K562 (cell line): ENCODE results near the gene EXOC6. TPM values are rescaled to one million over a fixed set of nuclear protein-coding genes. Genes with fewer than 3 reads are reported as not detected.

Source experiments
- ATAC-seq: fragments of 200-7000 bp; cut with Tn5 transposase; 3 replicates; pipeline ENCODE4 v1.9.1; 2020; ENCODE audit warnings: moderate library complexity
- BruUV-seq: library from RNA; stranded (reverse); fragments of 400-500 nt; replicated peaks from 2 replicates; lab custom pipeline; 2021; lab: Mats Ljungman, UMichigan
- CTCF ChIA-PET: fragments of 300-600 bp; formaldehyde crosslinking; extraction: SDS; loops from one replicate; lab custom pipeline; 2021; ENCODE audit warnings: low intra/inter-chr PET ratio; lab: Yijun Ruan, JAX
- POLR2A ChIA-PET: fragments of 300-600, 350-650 bp; sonication (Branson Sonifier 250); formaldehyde crosslinking; extraction: SDS; loops from one replicate; lab custom pipeline; 2021; ENCODE audit warnings: antibody characterized with exemption, inconsistent platforms; lab: Yijun Ruan, JAX
- DNase-seq, 4 experiments: peaks; one replicate each; pipeline versions ENCODE4 v3.0.0 to v3.0.0-alpha.2; 2011 to 2018; ENCODE audit warnings: low spot score in 3 of 4, mixed read lengths in 3 of 4; ENCODE audit errors: extremely low read depth in 1 of 4
- FAIRE-seq: peaks from 2 replicates; lab custom pipeline; 2011; peaks lifted over from hg19 to GRCh38; lab: Jason Lieb, UNC
- H2AFZ ChIP-seq: 2 replicates; pipeline ENCODE4 v1.6.0; 2011; ENCODE audit warnings: low read depth, low read length, control low read depth, inconsistent platforms
- H3K27ac ChIP-seq: fragments of 200-600 bp; 3 replicates; pipeline ENCODE4 v1.8.0; 2011; ENCODE audit warnings: low read depth, mild to moderate bottlenecking, control low read depth, inconsistent platforms, low read length, moderate library complexity, mixed read lengths; ENCODE audit errors: extremely low read depth
- H3K27me3 ChIP-seq, 2 experiments: fragments of 300-600 bp in 1 of 2; 2 replicates in 1 of 2; 3 replicates in 1 of 2; pipeline versions ENCODE4 v1.6.0 to v1.8.0; 2011; ENCODE audit warnings: inconsistent platforms in 2 of 2, low read length in 2 of 2, mild to moderate bottlenecking in 1 of 2, mixed read lengths in 1 of 2, moderate library complexity in 1 of 2; ENCODE audit not compliant: control insufficient read depth in 2 of 2, insufficient read depth in 2 of 2
- H3K36me3 ChIP-seq: fragments of 300-600 bp; 3 replicates; pipeline ENCODE4 v1.8.0; 2011; ENCODE audit warnings: mild to moderate bottlenecking, low read length, inconsistent platforms; ENCODE audit not compliant: control insufficient read depth, insufficient read depth
- H3K4me1 ChIP-seq, 2 experiments: fragments of 200-600 bp in 1 of 2; replicated peaks in 1 of 2; 2 replicates in 1 of 2; 3 replicates in 1 of 2; pipeline versions ENCODE4 v1.5.1 to v1.8.0; 2011; ENCODE audit warnings: inconsistent platforms in 2 of 2, low read length in 2 of 2, mild to moderate bottlenecking in 1 of 2, mixed read lengths in 1 of 2, moderate library complexity in 1 of 2; ENCODE audit not compliant: control insufficient read depth in 2 of 2, insufficient read depth in 2 of 2
- H3K4me2 ChIP-seq: 2 replicates; pipeline ENCODE4 v1.6.1; 2011; ENCODE audit warnings: low read length, control low read depth, inconsistent platforms, mixed read lengths; ENCODE audit not compliant: insufficient read depth
- H3K4me3 ChIP-seq: fragments of 200-600 bp; sonication (generic), shearing (Covaris generic); 2 replicates; pipeline ENCODE4 v1.5.1; 2016; ENCODE audit warnings: control low read depth, inconsistent platforms
- H3K79me2 ChIP-seq: fragments of 200-600 bp; 3 replicates; pipeline ENCODE4 v1.8.0; 2011; ENCODE audit warnings: low read length, inconsistent platforms; ENCODE audit not compliant: control insufficient read depth, insufficient read depth
- H3K9ac ChIP-seq, 2 experiments: 2 replicates each; pipeline versions ENCODE4 v1.6.0 to v1.6.1; 2011; ENCODE audit warnings: low read depth in 2 of 2, low read length in 2 of 2, control low read depth in 1 of 2, inconsistent platforms in 1 of 2, mild to moderate bottlenecking in 1 of 2, mixed read lengths in 1 of 2; ENCODE audit not compliant: insufficient read depth in 1 of 2
- H3K9me1 ChIP-seq: one replicate; pipeline ENCODE4 v1.6.0; 2011; ENCODE audit warnings: inconsistent platforms, mild to moderate bottlenecking, low read length, moderate library complexity; ENCODE audit not compliant: control insufficient read depth, insufficient read depth
- H3K9me3 ChIP-seq: replicated peaks from 2 replicates; pipeline ENCODE4 v1.5.1; 2011; ENCODE audit warnings: low read depth, low read length, inconsistent platforms; ENCODE audit not compliant: control insufficient read depth, insufficient read depth
- H4K20me1 ChIP-seq: replicated peaks from 2 replicates; pipeline ENCODE4 v1.6.1; 2011; ENCODE audit warnings: low read length, inconsistent platforms, mixed read lengths; ENCODE audit not compliant: control insufficient read depth, insufficient read depth
- CTCF ChIP-seq, 3 experiments: IDR thresholded peaks in 2 of 3; conservative IDR thresholded peaks in 1 of 3; 2 replicates each; pipeline ENCODE4 v1.5.1; 2011 to 2012; ENCODE audit warnings: low read length in 3 of 3, mild to moderate bottlenecking in 3 of 3, control low read depth in 2 of 3, improper control_type of control experiment in 1 of 3, inconsistent platforms in 1 of 3, low read depth in 1 of 3, mixed read lengths in 1 of 3, moderate library complexity in 1 of 3; ENCODE audit not compliant: insufficient read depth in 2 of 3
- MYNN ChIP-seq, 2 experiments: sonication (generic); formaldehyde crosslinking in 1 of 2; IDR thresholded peaks; 2 replicates each; pipeline versions ENCODE4 v1.5.0 to v1.6.1; 2016 to 2020; ENCODE audit warnings: antibody characterized with exemption in 1 of 2, missing genetic modification reagents in 1 of 2
- RAD21 ChIP-seq, 2 experiments: fragments of 250-450 bp in 1 of 2; fragments of 450-650 bp in 1 of 2; sonication (Bioruptor Pico) in 1 of 2; formaldehyde crosslinking in 1 of 2; IDR thresholded peaks in 1 of 2; conservative IDR thresholded peaks in 1 of 2; 2 replicates each; pipeline versions ENCODE4 v1.4.0 to v1.8.0; 2020 to 2022; ENCODE audit warnings: mild to moderate bottlenecking in 2 of 2, moderate library complexity in 1 of 2
- XRCC3 ChIP-seq: fragments of 450-650 bp; IDR thresholded peaks from 2 replicates; pipeline ENCODE4 v1.6.1; 2017; ENCODE audit warnings: mild to moderate bottlenecking, moderate library complexity
- ZNF263 ChIP-seq: sonication (generic); formaldehyde crosslinking; IDR thresholded peaks from 2 replicates; pipeline ENCODE4 v1.8.0; 2022; ENCODE audit warnings: mild to moderate bottlenecking, missing genetic modification reagents, borderline replicate concordance
- WGBS: fragments of 100-300 bp; shearing (Covaris generic); methylation state at CpG from one replicate; pipeline ENCODE4 v1.1.6; 2016; ENCODE audit warnings: low coverage, mixed read lengths; ENCODE audit not compliant: insufficient coverage; ENCODE audit errors: missing lambda C conversion rate; 5-methylcytosine and 5-hydroxymethylcytosine counted together
- in situ Hi-C: fragments of 300-500 bp; cut with MboI; formaldehyde crosslinking; loops from 4 replicates; pipeline ENCODE4 v1.15.0; 2018; ENCODE audit warnings: inconsistent platforms, mixed read lengths
- intact Hi-C: fragments of 100-400 bp; cut with micrococcal nuclease; formaldehyde crosslinking; loops from 2 replicates; pipeline ENCODE4 v1.14.2; 2022
- polyA plus RNA-seq, 8 experiments: library from polyadenylated mRNA; depleted of rRNA in 4 of 8; stranded (reverse) in 5 of 8; unstranded in 3 of 8; fragments of >200 nt; fragmentation: Nextera tagmentation in 2 of 8; fragmentation: Illumina TruSeq in 1 of 8; extraction: Ambion mirVana in 2 of 8; extraction: Trizol in 1 of 8; gene quantifications; 2 replicates each; pipeline versions ENCODE4 v1.2.1 to v1.2.3, GENCODE V29; 2011 to 2014; ENCODE audit warnings: inconsistent platforms in 1 of 8, missing spikeins in 1 of 8
- total RNA-seq, 7 experiments: library from RNA; depleted of rRNA in 6 of 7; stranded (reverse); fragments of >200 nt in 6 of 7; fragmentation: Illumina TruSeq in 2 of 7; extraction: Trizol in 2 of 7; gene quantifications; 2 replicates each; pipeline versions ENCODE4 v1.2.1 to v1.2.3, GENCODE V29; 2011 to 2021; ENCODE audit warnings: low replicate concordance in 1 of 7
- TF ChIP-seq, protein P1 (sequence below): IDR thresholded peaks from 3 replicates; pipeline ENCODE4 v1.6.1; 2011; ENCODE audit warnings: borderline replicate concordance, mild to moderate bottlenecking, moderate library complexity; ENCODE audit not compliant: insufficient read length; ENCODE audit errors: extremely low read depth

EXOC6 gene
- total and polyA plus RNA-seq, 9 of the 15 experiments (the other 6 are each of a cell fraction or from before 2014, with no cell fraction given), result 13.9 to 42.8 (median 24.9) TPM

DNA sequence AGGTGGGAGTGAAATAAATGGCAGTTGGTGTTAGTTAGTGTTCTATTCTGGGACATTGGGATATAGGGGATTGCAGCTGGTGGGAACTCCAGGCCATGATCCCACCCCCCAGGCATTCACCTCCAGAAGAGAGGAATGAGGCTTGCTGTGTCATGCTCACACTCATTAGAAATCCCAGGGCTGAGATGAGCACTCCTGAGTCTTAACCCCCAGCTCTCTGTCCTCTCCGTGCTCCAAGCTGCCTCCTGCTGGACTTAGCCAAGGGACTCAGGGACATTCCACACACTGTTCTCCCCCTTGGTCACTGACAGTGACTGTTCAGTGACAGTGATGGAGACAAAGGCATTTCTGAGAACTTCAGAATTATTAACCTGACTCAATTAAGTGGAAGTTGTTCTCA is 246.9 kb downstream of the EXOC6 start:
- no peak overlapping the region for H3K4me2 ChIP-seq
- no peak for FAIRE-seq
- H3K9me3 ChIP-seq, result no peaks in the 10 kb centered on the region
- TF ChIP-seq MYNN (IDR thresholded peaks at IDR 0.05), result no peak
- no peak for TF ChIP-seq MYNN (CRISPR knock-in tag; IDR thresholded peaks at IDR 0.05)
- TF ChIP-seq CTCF (IDR thresholded peaks at IDR 0.05 in 2 of 3, conservative IDR thresholded peaks at IDR 0.05 in 1 of 3; ENCODE audit: insufficient read depth in 2 of 3, low read depth in 1 of 3, low read length in 3 of 3), result peak in 2 of 3 experiments; percentile 19 to 33; a peak in 1 of 6 replicates
- TF ChIP-seq, protein P1, sequence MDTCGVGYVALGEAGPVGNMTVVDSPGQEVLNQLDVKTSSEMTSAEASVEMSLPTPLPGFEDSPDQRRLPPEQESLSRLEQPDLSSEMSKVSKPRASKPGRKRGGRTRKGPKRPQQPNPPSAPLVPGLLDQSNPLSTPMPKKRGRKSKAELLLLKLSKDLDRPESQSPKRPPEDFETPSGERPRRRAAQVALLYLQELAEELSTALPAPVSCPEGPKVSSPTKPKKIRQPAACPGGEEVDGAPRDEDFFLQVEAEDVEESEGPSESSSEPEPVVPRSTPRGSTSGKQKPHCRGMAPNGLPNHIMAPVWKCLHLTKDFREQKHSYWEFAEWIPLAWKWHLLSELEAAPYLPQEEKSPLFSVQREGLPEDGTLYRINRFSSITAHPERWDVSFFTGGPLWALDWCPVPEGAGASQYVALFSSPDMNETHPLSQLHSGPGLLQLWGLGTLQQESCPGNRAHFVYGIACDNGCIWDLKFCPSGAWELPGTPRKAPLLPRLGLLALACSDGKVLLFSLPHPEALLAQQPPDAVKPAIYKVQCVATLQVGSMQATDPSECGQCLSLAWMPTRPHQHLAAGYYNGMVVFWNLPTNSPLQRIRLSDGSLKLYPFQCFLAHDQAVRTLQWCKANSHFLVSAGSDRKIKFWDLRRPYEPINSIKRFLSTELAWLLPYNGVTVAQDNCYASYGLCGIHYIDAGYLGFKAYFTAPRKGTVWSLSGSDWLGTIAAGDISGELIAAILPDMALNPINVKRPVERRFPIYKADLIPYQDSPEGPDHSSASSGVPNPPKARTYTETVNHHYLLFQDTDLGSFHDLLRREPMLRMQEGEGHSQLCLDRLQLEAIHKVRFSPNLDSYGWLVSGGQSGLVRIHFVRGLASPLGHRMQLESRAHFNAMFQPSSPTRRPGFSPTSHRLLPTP, result no peak
- TF ChIP-seq RAD21 (CRISPR knock-in tag; conservative IDR thresholded peaks at IDR 0.05 in 1 of 2, IDR thresholded peaks at IDR 0.05 in 1 of 2), result peak in 1 of 2 experiments; percentile 11; a peak in 1 of 4 replicates
- TF ChIP-seq ZNF263 (CRISPR knock-in tag), result peak; percentile 71
- TF ChIP-seq XRCC3, result no peak
- TF ChIP-seq, all 486 proteins: peak for 3
- no peak overlapping the region for H2AFZ ChIP-seq
- ChIA-PET POLR2A (no interaction called here), CTCF (no interaction called here)
- H3K27ac ChIP-seq, result no peak overlapping the region
- ATAC-seq (peak; percentile 69), DNase-seq (no peak)
- H3K36me3 ChIP-seq, result no peaks in the 10 kb centered on the region
- no peak overlapping the region for H3K9ac ChIP-seq
- no peak overlapping the region for H3K4me3 ChIP-seq
- peaks cover 7 to 11% of the 10 kb centered on the region in 2 experiments; a peak in 4 of 5 replicates for H3K4me1 ChIP-seq
- H3K79me2 ChIP-seq, result no peaks in the 10 kb centered on the region
- intact Hi-C loops (no loop called here), in situ Hi-C loops (no loop called here)
- no peaks in the 10 kb centered on the region for H4K20me1 ChIP-seq
- no peaks in the 10 kb centered on the region for H3K9me1 ChIP-seq
- no TSS peak for BruUV-seq
- WGBS, result no CpG with 5 or more reads among the region's 1 CpG
- H3K27me3 ChIP-seq, result no peaks in the 10 kb centered on the region
